GM12874 (cell line): Measurements from ENCODE around the gene ACOXL.

ENCODE experiments used
- CTCF ChIP-seq: IDR thresholded peaks from 2 replicates; pipeline ENCODE4 v1.5.1; 2011; ENCODE audit warnings: low read depth, mild to moderate bottlenecking, control low read depth, low read length, moderate library complexity; ENCODE audit not compliant: insufficient read depth

The ACOXL gene

DNA sequence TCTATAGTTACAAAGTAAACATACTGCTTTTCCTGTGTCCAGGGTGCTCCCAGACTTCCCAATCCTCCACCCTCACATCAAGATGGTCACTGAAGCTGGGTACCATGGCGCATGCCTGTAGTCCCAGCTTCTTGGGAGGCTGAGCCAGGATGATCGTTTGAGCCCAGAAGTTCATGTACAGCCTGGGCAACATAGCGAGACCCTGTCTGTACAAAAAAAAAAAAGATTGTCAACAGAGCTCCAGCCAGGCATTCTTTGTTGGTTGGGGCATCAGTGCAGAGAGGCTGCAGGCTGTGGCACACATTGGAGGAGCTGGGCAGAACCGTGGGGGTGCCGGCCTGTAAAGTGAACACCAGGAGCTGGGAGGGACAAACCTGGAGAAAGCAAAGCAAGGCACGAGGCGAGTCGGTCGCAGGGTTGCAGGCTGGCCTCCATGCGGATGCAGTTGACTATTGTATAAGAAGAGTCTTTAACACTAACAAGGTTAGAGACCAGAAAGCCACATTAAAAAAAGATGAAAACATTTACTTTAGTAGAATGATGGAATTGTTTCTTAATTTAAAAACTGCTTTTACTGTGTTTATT lies 51.8 kb downstream of the ACOXL start:
- TF ChIP-seq CTCF = no peak

DNA sequence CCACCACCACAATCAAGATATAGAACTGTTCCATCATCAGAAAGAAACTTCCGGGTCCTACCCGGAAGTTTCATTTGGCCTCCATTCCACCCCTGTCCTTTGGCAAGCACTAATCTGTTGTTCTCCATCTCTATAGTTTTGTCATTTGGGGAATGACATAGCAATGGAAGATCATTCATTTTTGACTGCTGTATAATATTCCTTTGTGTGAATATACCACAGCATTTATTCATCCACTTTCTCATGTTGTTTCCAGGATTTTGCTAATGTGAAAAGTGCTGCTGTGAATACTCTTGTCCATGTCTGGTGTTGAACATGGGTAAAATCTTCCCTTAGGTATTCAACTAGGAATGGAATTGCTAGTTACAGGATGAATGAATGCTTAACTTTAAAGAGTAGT lies 53.1 kb downstream of the ACOXL start:
- TF ChIP-seq CTCF = no peak

- TF ChIP-seq CTCF = no peak
Measured at GRCh38 chr2:110788976-110789375, 56.6 kb downstream of the ACOXL start.

GRCh38 chr2:110789706-110790105 lies 57.3 kb downstream of the ACOXL start:
- TF ChIP-seq CTCF = no peak

GRCh38 chr2:110790907-110791306 lies 58.5 kb downstream of the ACOXL start:
- no peak for TF ChIP-seq CTCF

- TF ChIP-seq CTCF = no peak
Measured at GRCh38 chr2:110791435-110791834, 59.1 kb downstream of the ACOXL start.

DNA sequence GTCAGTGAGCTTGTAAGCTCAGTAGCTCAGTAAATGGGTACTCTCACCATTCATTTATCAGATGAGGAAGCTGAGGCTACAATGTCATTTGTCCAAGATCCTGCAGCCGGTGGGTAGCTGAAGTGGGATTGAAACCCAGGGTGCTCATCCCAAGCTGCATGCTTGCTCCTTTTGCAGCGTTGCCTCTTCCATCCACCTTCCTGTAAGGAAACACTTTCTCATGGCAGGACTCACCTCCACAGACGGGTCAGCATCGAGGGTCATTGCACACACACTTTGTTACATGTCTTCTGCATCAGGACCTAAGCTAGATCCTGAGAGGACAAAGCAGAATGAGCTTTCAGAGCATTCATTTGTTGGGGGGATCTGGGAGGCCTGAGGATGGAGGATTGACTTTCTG lies 60.7 kb downstream of the ACOXL start:
- TF ChIP-seq CTCF = no peak
